Activated T-cell treated with anti-CD3 and anti-CD28 coated beads, Interleukin-2, amount 50 U/mL, for 48 hours (primary cell): ENCODE measurements around the gene CARHSP1.
"Not testable (repeated sequence)": the region's sequence is repeated elsewhere in the genome, so short reads cannot be mapped to it uniquely, and the experiment has no call there.

Source experiments
- DNase-seq, 2 experiments: peaks; one replicate each; pipeline ENCODE4 v3.0.0-alpha.2; 2020

Gene CARHSP1

DNA sequence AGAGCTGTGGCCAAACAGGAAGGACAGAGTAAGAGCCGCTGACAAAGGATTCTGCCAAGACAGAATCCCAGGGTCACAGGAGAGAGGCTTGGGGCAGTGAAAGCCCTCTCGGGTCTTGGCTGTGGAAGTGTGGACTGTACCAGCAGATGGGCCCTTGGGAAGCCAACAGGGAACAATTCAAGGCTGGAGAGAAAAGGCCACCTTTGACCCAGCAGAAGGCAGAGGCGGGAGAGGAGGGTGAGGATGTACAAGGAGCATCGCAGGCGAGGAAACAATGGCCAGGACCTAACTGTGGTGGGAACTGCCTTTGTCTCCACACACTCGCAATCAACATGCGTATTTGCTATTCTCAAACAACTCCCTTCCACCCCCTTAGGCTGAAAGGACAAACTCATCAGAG, 15.7 kb downstream of the CARHSP1 start:
- no peak for DNase-seq

GRCh38 chr16:8852534-8852933, 16.3 kb downstream of the CARHSP1 start:
- no peak for DNase-seq

- no peak for DNase-seq
Observed at GRCh38 chr16:8851761-8852403, 16.9 kb downstream of the CARHSP1 start.

GRCh38 chr16:8850279-8850885, 18.4 kb downstream of the CARHSP1 start:
- DNase-seq, result no peak

- no peak for DNase-seq
Observed at GRCh38 chr16:8849411-8850011, 19.3 kb downstream of the CARHSP1 start.

GRCh38 chr16:8848939-8849391, 19.8 kb downstream of the CARHSP1 start:
- DNase-seq, result no peak

DNA sequence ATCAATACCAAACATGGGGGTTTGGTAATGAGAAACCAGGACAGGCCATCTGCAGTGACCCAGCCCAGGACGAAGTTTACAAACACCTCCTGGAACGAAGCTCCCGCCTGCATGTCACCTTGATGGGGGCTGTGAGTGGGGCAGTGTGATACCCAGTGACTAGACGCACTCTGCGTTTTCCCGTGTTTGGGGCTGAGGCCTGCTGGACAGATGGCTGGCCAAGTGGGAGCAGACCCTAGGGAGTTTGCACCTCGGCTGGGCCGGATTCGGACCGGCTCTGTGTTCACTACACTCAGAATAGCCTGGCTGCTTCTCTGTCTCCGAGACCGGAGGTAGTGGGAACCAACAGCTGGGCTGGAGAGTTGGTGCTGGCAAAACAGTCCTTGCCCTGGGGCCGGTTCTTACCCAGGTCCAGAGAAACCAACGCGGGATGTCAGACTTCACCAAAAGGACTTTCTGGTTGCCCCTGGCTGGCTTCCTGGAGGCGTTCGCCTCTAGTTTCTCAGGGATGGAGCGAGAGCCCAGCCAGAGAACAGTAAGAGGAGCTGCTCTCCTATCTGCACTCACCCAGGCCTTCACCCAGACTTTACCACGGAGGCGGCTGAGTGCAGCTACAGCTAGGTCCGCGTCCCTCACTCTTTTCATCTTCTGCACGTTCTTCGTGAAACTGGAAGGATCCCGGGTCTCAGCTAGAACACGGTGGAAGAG, 20.4 kb downstream of the CARHSP1 start:
- DNase-seq, result peak in 1 of 2 experiments; percentile 11

- DNase-seq, result no peak
Observed at GRCh38 chr16:8847623-8848022, 21.2 kb downstream of the CARHSP1 start.

GRCh38 chr16:8847145-8847544, 21.7 kb downstream of the CARHSP1 start:
- no peak for DNase-seq

GRCh38 chr16:8846401-8846932, 22.3 kb downstream of the CARHSP1 start:
- no peak for DNase-seq

DNA sequence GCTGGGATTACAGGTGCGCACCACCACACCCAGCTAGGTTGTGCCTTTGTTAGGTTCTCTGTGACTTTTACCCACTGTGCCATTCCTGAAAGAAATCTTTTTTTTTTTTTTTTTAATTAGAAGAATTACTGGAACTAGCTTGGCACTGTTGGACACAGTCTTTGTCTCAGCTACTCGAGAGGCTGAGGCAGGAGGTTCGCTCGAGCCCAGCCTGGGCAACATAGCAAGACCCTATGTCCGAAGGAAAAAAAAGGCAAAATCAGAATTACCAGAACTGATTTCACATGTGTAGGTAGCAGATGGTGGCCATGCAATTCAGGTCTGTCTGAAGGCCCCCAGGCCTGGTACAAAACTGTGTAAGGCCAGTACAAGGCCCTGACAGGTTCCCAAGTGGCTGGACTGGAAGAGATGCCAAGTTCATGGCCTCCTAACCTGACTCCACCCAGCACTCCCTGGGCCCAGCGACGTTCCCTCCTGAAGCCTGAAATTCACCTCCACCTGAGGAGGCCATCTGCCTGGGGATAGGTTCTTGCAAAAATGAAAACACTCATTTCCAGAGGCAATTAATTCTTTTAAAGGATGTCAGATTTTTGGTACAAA, 23.0 kb downstream of the CARHSP1 start:
- no peak for DNase-seq

DNA sequence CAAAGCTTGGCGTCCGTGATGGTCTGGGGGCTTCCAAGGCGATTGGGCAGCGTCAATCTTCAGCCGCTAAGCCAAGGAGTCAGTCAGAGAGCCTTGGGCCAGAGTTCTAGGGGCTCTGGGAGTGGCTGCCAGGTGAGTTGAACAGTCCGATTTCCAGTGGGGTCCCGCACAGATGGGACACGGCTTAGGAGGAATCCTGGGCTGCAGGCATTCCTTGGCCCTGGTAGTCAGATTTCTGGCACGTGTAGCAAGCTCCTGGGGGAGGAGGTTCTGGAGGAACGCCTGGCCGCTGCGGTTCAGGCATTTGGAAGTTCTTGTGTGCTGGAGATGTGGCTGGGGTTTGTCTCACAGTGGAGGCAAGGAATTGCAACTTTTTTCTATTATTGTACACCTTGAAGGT, 25.5 kb downstream of the CARHSP1 start:
- DNase-seq, result not testable (repeated sequence)

GRCh38 chr16:8842016-8842415, 26.8 kb downstream of the CARHSP1 start:
- not testable (repeated sequence) for DNase-seq

- DNase-seq, result not testable (repeated sequence)
Observed at GRCh38 chr16:8837594-8837993, 31.2 kb downstream of the CARHSP1 start.

GRCh38 chr16:8836797-8837196, 32.0 kb downstream of the CARHSP1 start:
- DNase-seq, result not testable (repeated sequence)

DNA sequence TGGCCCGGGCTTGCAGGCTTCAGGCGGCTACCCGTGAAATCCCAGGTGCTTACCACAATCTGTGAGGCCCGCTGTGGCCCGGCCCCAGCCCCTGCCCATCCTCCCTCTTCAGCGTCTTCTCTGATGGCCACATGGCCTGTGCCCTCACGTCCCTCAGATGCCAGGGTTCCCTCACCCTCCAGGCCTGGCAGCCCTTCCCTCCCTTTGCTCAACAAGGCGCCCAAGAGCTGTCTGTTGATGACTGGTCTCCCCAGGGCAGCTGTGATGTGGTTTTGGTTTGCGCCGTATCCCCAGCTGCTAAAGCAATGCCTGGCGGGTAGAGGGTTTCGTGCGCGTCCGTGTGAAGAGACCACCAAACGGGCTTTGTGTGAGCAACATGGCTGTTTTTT, 36.1 kb downstream of the CARHSP1 start:
- no peak for DNase-seq

DNA sequence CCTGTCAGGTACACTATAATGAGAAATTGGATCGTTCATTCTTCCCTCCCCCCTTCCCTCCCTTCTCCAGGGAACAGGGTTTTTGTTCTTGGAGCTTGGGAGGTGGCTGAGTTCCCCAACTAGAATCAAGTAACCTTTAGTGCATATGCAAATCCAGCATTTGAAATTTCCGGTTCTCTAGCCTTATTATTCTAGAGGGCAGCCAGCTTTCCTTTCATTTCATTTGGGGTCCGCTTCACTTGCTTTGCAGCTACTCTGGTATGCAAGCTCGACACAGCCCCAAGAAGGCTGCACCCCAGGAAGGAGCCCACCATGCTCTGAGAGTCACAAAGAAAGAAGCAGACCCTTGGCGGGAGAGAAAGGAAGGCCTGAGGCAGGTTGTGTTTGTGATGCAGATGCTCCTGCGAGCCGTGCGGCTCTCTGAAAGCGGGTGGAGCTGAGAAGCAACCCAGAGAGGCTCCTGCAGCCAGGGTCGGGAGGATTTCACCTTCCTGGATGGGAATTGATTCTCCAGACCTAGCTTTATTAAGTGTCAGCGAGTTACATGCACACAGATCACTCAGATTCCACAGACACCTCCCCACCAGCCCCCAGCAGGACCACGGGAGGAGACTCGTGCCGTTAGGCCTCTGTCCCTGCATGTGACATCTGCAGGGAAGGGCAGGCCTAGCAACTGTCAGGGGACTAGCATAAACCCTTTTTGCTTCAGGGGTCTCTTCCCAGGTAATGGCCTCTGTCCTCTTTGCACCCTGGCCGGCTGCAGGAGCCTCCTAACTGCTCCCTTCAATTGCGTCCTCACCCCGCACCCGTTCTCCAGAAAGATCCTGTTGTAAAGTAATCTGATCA, 36.7 kb downstream of the CARHSP1 start:
- DNase-seq, result no peak

GRCh38 chr16:8831450-8831849, 37.4 kb downstream of the CARHSP1 start:
- DNase-seq, result no peak

- no peak for DNase-seq
Observed at GRCh38 chr16:8828541-8829165, 40.2 kb downstream of the CARHSP1 start.

DNA sequence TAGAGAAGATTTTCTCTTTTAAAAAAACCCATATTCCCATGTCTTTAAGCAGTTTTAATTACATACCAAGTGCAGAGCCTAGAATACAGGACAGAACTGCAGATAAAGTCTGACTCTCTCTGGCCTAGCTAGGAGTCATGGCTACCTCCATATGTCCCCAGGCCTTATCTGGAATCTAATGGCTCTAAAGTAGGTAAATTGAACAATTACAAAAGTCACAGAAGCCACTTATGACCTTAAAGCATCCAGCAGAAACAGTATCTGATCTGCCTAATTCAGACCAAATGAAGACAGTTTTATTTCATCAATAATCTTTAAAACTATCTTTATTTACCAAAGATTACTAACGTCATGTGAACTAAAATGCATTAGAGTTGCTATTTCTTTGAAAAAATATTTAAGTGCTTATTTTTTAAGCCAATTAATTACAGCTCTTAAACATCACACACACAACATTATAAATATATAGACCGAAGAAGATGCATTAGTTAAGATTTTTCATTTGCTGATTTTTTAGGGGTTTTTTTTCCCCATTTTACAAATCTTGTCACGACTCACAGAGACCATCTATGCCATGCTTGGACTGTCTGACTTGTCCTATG, 42.4 kb downstream of the CARHSP1 start:
- DNase-seq, result no peak

DNA sequence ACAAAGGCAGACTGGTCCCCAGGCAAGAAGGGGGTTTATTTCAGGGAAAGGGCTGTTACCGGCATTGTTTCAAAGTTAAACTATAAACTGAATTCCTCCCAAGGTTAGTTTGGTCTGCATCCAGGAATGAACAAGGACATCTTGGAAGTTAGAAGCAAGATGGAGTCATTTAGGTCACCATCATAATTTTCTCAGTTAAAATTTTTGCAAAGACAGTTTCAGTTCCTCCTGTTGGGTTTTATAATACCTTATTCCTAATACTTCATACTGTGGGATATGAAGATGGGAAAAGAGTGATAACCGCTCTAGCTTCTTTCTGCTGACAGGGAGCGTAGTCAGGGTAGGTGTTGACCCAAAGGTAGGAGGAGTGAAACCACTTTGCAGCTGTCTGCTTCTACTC, 46.4 kb downstream of the CARHSP1 start:
- no peak for DNase-seq
